OCI-LY1 (cell line): ENCODE results near the gene QSER1.

Experiments used
- EZH2 ChIP-seq: fragments of 200-600 bp; sonication (generic), shearing (Covaris generic); IDR thresholded peaks from 2 replicates; pipeline ENCODE4 v1.8.0; 2017; ENCODE audit warnings: borderline replicate concordance, mixed run types, mild to moderate bottlenecking, antibody characterized with exemption, low read length, moderate library complexity, mixed read lengths
- TF ChIP-seq, protein P1 (sequence below): fragments of 200-600 bp; sonication (generic), shearing (Covaris generic); IDR thresholded peaks from 2 replicates; pipeline ENCODE4 v1.5.1; 2017; ENCODE audit warnings: mild to moderate bottlenecking, antibody characterized with exemption, low read length, moderate library complexity, mixed read lengths

DNA sequence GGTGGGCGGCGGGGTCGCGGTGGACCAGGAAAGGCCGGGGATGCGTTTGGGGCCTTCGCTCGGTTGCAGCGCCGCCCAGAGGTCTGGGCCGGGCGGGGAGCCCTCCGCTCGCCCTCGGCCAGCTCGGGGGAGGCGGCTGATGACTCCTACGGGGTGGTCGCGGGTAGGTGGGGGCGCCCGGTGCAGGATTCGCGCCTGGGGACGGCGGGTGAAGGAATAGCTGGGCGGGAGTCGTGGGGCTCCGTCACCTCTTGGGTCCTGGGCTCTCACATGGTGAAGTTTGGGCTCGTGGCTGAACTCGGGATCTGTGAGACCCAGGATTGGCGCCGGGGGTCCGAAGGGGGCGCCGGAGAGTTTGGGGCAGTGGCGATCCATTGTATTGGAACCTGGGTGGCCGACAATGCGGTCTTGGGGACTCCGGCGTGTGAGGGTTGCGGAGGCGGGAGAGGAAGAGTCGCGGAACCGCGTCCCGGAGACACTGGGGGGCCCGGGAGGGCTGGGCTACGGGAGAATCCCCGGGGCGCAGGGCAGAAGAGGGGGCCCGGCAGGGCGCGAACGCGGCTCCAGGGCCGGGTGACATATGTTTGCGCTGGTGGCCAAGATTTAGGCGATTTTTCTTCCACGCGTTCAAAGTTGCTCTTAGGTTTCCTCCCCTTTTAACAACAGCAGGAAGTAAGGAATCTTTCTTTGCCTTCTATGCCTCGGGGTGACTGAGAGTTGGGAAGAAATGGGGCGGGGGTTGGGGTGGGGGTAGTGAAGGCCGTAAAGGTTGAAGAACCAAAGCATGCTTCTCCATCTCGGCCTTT, 935 bp downstream of the QSER1 start:
- TF ChIP-seq, protein P1, sequence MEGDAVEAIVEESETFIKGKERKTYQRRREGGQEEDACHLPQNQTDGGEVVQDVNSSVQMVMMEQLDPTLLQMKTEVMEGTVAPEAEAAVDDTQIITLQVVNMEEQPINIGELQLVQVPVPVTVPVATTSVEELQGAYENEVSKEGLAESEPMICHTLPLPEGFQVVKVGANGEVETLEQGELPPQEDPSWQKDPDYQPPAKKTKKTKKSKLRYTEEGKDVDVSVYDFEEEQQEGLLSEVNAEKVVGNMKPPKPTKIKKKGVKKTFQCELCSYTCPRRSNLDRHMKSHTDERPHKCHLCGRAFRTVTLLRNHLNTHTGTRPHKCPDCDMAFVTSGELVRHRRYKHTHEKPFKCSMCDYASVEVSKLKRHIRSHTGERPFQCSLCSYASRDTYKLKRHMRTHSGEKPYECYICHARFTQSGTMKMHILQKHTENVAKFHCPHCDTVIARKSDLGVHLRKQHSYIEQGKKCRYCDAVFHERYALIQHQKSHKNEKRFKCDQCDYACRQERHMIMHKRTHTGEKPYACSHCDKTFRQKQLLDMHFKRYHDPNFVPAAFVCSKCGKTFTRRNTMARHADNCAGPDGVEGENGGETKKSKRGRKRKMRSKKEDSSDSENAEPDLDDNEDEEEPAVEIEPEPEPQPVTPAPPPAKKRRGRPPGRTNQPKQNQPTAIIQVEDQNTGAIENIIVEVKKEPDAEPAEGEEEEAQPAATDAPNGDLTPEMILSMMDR = peak; percentile 70
- no peak for TF ChIP-seq EZH2
